Measurements from ENCODE around the gene INO80C.

INO80C gene

GRCh38 chr18:35426786-35427185 is 71.0 kb downstream of the INO80C start:
- TF ChIP-seq, protein P1, sequence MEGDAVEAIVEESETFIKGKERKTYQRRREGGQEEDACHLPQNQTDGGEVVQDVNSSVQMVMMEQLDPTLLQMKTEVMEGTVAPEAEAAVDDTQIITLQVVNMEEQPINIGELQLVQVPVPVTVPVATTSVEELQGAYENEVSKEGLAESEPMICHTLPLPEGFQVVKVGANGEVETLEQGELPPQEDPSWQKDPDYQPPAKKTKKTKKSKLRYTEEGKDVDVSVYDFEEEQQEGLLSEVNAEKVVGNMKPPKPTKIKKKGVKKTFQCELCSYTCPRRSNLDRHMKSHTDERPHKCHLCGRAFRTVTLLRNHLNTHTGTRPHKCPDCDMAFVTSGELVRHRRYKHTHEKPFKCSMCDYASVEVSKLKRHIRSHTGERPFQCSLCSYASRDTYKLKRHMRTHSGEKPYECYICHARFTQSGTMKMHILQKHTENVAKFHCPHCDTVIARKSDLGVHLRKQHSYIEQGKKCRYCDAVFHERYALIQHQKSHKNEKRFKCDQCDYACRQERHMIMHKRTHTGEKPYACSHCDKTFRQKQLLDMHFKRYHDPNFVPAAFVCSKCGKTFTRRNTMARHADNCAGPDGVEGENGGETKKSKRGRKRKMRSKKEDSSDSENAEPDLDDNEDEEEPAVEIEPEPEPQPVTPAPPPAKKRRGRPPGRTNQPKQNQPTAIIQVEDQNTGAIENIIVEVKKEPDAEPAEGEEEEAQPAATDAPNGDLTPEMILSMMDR (IDR thresholded peaks at IDR 0.05), result no peak

GRCh38 chr18:35424356-35424755 is 73.4 kb downstream of the INO80C start:
- TF ChIP-seq, protein P1 (IDR thresholded peaks at IDR 0.05), result no peak

GRCh38 chr18:35422237-35422636 is 75.5 kb downstream of the INO80C start:
- TF ChIP-seq, protein P1 (IDR thresholded peaks at IDR 0.05), result no peak

DNA sequence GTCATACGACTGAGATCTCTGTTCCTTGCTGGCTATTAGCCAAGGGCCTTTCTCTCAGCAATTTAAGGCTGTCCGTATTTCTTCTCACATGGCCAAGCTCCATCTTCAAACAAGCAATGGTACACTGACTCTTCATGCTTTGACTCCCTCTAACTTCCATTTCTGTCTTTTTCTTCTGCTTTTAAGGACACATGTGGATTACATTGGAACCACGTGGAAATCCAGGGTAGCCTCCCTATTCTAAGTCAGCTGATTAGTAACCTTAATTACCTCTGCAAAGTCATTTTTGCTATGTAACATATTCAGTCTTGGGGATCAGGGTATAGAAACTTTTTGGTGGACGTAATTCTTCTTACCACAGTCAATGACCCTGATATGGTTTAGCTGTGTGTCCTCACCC is 79.2 kb downstream of the INO80C start:
- TF ChIP-seq, protein P1 (IDR thresholded peaks at IDR 0.05), result no peak
